CD4-positive, alpha-beta T cell treated with Interleukin-4 for 4 hours (primary cell): Measurements from ENCODE around the gene PRDM16.

ENCODE experiments used
- DNase-seq: peaks from one replicate; pipeline ENCODE4 v3.0.0-alpha.2; 2020

The PRDM16 gene

DNA sequence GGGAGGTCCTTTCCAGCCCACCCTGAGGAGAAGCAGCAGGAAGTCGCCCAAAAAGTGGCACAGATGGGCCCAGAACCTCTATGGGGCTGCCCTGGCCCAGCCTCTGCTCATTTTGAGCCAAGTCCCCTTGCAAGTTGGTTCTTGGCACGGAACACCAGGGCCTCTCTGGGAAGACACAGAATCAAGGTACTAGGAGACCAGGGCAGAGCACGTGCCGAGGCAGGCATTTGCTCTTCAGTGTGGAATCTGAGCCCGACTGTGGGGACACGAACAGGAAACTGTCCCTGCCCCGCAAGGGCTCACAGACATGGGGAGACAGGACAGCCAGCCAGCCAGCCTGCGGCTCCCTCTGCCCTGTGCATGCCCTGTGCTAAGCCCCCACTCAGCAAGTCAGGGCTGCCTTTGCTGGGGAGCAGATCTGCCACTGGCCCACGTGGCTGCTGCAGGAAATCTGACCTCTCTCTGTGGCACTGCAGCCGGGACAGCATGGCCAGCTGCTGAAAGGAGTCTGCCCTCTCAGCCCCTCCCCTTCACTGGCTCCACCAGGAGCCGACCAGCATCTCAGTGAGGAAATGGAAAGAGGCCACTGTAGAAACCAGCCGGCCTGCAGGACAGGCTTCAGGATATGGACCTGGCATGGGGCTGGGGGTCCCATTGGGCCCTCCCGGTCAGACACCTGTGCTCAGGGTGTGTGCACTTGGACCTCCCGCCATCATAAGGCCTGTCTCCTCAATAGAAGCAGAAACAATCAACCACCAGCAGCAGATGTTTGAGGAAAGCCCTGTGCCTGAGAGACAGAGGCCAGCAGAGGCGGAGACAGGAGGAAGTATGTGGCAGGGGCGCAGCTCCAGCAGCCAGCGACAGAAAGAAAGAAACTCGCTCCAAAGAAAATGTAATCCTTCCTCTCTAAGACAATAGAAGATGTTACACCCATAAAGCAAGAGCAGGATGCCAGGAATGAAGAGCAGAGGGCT, 389.2 kb downstream of the PRDM16 start:
- DNase-seq: no peak

DNA sequence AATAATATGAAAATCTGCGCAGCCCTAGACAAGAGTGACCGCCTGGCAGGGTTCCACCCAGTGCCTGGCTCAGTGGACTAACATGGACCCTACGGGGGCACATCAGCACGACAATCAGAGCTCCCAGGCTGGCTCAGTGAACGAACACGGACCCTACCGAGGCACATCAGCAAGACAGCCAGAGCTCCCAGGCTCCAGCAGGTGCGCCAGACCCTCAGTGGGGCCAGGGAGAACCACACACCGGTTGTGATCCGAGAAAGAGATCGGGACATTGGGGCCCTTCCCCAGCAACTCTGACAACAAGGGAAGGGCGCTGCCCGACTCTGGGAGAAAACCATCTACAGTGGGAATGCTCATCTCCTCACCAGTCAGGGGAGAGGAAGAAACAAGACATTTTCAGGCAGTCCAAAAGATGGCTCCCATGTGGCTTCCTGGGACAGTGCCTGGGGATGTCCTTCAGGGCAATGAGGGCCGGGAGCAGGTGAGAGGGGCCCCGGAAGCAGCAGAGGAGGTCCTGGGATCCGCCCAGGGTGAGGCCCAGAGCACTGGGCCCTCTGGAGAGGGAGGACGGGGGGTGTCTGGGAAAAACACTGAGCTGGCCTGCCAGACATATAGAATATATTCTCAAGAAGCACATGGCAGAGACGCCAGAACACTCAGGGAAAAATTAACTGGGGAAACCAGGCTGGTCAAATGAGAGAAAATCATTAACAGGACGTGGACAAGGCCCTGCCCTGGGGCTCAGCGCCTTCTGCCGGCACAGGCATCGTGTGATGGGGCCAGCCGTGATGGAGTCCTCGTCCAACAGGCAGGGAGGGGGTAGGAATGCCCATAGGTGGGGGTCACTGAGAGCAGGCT, 390.3 kb downstream of the PRDM16 start:
- DNase-seq: no peak

DNA sequence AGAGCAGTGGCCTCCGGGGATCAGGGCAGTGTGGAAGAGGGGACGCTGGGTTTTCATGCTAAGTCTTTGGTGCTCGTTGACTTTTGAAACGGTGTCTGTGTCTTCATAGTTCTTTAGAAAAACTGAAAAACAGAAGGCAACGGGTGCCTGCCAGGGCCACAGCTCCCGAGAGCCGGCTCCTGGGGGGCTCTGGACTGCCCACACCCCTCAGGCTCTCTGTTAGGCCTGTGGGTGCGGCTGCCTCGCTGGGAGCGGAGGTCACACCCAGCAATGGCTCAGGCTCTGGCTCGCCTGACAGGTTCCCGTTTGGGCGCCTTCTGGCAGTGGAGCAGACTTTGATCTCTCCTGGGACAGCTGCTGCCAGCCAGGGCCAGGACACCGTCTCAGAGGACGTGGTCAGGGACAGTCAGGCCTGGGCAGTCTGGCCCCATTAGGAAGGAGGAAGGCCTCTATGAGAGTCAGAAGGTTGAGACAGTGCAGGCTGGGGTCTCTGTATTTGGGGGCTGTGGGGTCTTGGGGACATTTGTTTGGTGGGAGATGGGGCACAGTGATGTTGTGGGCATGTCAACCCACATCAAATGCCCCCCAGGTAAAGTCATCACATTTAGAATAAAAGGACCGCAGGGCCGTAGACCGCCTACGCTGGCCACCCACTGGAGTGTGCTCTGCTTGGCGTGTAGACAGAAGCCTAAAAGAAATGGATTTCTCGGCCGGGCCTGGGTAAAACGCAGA, 391.1 kb downstream of the PRDM16 start:
- no peak for DNase-seq

DNA sequence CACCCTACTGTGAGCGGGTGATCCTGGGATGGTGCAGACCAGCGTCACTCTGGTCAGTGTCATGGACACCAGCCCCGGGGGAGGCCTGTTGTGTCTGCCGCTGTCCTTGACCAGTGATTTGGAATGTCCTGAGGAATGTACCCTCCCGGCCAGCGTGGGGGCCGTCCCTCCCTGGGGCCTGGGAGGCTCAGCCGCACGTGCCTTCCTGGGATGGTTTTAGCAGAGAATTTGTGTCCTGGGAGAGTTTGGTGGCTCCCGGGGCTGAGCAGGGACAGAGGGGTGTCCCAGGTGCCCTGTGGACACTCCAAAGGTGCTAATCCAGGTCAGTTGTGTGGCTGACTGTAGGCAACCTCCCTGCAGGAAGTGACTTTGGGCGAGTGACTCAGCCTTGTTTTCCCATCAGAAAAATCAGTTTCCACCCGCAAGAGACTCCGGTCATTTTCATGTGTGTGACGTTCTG, 391.7 kb downstream of the PRDM16 start:
- DNase-seq: no peak

DNA sequence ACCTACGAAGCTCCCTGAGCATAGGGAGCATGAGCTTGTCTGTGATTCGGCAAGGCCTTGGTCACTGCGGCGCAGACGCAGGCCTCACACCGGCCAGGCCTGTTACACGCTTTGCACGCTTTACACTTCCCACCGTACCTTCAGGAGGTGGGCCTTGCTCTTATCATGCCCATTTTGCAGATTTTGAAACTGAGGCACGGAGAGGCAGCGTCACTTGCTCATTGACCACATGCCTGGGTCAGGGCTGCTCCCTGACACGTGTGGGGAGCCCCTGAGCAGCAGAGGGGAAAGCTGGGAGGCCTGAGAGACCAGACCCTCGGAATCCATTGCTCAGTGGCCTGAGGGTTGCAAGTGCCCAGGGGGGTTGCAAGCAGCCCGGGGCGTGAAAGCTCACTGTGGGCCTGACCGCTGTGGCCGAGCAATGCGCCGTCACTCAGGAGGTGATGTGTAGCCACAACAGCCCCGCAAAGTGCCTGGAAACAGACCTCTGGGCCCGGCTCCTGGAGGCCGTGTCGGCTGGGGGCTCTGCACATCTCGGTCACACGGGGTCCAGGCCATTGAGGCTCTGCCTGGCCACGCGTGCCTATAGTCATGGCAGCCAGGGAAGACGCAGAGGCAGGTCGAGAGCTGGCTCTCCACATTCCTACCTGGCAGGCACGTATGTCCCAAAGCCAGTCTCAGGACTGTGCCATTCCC, 392.4 kb downstream of the PRDM16 start:
- no peak for DNase-seq

DNA sequence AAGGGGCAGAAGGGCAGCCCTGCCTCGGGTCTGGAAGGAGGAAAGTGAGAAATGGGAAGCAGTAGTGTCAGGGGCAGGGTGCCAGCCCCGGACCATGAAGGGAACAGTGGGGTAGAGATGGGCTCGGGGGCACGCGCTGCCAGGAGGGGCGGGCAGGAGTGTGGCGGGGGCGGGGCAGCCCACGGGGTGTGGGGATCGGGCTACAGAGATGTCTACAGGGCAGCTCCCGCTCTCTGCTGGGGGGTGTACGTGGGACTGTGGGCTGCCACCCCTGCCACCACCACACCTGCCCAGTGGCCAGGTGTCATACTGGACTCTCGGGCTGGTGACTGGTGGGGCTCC, 392.9 kb downstream of the PRDM16 start:
- no peak for DNase-seq

DNA sequence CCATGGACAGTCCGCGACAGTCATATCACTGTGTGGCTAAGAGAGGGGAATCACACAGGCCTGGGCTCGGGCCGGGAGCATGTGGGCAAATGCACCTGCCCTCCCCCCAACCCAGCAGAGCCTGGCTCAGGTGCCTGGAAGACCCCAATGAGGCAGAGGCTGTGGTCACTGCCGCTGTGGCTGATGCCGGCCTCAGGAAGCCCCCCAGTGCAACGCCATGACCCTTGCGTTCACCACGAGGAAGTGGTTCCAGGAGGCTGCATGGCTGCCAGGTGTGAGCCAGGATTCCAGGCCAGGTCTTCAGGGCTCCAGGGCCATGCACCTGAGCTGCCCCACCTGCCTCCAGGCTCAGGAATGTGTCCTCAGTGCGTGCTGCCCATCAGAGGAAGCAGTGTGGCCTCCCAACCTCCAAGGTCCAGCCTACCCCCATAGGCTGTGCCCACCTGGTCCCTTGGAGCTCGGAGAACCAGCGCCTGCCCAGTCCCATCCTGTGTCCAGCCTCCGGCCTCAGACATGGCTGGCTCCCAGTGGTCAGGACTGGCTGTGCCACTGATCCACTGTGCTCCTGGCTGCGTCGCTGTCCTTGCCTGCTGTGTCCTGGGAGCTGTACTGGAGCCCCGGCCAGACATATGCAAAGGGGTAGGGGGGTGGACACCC, 393.5 kb downstream of the PRDM16 start:
- no peak for DNase-seq

DNA sequence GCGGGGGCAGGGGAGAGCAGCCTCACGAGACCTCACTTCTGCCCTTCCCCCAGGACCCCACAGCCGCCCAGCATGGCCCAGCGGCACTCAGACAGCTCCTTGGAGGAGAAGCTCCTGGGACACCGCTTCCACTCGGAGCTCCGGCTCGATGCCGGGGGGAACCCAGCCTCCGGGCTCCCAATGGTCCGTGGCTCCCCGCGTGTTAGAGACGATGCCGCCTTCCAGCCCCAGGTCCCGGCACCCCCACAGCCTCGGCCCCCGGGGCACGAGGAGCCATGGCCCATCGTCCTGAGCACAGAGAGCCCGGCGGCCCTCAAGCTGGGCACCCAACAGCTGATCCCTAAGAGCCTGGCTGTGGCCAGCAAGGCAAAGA, 394.0 kb downstream of the PRDM16 start:
- DNase-seq: no peak

DNA sequence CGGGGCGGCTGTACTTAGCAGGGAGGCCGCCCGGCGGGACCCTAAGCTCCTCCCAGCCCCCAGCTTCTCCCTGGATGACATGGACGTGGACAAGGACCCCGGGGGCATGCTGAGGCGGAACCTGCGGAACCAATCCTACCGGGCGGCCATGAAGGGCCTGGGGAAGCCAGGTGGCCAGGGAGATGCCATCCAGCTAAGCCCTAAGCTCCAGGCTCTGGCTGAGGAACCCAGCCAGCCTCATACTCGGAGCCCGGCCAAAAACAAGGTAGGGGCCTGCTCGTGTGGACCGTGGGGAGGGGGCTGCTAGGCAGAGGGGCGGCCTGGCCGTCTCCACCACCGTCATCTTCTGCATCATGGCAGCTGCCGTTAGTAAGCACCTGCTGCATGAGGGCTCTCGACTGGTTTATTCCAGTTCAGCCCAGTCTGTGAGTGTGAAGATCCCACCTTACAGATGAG, 394.4 kb downstream of the PRDM16 start:
- no peak for DNase-seq

DNA sequence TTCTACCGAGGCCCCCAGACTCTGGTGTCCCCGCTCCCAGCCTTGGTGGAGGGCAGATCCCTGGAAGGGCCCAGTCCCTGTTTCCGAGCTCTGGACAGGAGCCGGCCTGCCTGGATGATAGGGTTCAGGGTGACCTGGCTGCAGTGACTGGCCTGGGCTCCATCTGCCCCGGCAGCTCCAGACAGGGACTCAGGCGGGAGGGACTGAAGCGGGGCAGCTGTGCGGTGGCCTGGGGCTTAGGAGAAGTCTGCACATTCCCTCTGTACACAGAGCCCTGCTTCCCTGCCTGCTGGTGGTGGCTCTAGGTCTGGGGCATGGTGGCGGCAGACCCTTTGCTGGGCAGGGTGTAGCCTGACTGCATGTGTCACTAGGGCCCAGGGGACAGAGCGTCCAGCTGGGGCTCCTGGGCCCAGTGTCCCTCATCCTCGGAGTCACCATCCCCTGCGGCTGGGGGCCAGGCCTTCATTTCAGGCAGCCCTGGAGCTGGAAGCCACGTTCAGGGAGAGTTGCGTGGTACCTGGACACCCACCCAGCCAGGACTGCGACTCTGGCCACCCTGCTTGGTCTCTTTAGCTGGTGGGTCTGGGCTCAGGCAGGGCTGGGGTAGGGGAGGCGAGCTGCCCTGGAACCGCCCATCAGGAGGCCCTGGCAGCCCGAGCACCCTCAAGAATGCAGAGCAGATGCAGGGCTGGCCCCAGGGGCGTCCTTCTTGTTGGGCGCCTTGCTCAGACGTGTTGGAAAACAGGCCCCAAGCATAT, 395.1 kb downstream of the PRDM16 start:
- DNase-seq: no peak

DNA sequence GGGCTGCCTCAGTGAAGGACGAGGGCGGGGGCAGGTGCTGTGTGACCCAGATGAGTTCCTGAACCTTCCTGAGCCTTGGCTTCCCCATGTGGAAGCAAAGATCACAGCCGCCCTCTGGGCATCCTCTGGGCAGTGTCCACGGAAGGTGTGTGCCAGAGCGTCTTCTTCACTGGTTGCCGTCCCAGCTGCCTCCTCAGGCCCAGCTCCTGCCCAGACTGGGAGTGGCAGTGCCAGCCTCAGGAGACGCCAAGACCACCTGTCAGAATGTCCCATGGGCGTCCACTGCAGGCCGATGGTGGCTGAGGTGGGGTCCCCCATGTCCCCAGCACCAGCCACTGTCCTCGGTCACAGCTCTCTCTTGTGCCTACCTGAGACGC, 395.6 kb downstream of the PRDM16 start:
- DNase-seq: no peak

DNA sequence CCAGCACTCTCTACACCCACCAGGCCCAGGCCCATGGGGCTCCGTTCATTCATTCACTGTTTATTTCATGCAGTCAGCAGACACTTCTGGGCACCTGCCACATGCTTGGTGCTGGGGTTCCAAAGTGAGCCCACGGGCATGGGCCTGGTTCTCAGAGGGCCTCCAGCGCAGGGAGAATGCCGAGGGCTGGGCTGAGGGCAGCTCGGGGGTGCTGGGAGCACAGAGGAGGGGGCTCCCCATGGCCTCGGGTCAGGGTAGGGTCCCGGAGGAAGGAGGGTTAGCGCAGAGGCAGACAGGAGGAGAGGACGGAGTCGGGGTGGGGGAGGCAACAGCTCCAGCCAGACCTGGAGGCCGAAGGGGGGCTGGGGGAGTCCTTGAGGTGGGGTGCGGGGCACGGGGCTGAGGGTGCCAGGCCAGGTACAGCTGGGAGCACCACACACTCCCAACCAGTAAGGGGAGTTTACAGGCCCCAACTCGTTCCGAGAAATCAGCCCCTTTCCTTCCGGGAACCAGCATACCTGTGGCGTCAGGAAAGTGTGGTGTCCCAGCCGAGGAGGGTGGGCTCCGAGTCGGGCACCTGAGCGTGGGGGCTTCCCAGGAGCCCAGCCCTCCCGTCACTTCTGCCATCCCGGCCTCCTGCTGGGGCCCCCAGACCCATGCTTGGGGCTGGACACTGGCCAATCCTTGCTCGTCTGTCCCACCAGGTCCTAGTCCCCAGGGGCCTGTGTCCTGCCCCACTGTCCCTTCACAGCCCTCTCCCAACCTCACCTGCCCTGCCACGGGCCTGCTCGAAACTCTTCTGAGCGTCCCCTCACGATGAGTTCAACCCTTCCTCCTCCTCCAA, 396.3 kb downstream of the PRDM16 start:
- DNase-seq: no peak

DNA sequence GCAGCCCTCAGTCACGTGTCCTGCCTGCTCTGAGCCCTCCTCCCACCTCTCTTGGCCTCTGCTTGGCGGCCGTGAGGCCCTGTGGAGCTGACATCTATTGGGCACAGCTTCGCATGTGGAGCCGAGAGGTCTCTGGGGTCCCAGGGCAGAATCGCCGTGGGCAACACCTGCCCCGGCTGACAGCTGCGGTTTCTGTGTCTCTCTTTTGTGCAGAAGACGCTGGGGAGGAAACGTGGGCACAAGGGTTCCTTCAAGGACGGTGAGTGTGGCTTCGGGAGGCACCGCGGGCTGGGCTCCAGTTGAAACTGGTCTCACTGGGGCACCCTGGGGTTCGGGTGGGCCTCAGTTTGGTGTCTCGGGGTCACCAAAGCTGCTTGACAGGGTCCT, 396.9 kb downstream of the PRDM16 start:
- DNase-seq: no peak

DNA sequence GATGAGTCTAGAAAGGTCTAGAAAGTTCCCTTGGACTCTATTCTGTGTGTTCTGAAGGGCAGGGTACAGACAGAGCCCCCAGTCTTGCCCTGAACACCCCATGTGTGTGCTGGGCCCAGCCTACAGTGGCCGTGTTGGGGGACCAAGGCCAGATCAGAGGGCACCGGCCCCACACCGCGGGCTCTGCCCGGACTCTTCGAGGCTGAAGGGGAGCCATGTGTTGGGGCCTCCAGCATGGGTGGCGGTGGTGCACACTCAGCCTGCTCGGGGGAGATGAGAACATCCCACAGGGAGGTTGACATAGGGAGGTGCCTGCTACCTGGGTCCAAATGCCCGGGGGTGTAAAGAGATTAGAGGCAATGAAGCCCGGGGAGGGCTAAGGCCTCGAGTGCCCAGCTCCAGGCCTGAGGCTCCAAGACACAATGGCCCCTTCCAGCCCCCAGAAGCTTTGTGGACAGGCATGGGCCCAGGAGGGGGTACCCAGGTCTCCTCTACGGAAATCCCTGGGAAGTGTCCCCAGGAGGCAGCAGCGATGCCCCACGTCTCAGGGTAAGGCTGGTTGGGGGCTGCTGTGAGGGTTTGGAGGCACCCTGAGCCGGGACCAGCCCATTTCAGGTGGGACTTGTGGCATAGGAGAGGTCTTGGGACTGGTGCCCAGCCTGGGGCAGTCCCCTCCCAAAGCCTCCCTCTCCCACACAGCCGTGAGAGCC, 397.5 kb downstream of the PRDM16 start:
- DNase-seq: no peak

DNA sequence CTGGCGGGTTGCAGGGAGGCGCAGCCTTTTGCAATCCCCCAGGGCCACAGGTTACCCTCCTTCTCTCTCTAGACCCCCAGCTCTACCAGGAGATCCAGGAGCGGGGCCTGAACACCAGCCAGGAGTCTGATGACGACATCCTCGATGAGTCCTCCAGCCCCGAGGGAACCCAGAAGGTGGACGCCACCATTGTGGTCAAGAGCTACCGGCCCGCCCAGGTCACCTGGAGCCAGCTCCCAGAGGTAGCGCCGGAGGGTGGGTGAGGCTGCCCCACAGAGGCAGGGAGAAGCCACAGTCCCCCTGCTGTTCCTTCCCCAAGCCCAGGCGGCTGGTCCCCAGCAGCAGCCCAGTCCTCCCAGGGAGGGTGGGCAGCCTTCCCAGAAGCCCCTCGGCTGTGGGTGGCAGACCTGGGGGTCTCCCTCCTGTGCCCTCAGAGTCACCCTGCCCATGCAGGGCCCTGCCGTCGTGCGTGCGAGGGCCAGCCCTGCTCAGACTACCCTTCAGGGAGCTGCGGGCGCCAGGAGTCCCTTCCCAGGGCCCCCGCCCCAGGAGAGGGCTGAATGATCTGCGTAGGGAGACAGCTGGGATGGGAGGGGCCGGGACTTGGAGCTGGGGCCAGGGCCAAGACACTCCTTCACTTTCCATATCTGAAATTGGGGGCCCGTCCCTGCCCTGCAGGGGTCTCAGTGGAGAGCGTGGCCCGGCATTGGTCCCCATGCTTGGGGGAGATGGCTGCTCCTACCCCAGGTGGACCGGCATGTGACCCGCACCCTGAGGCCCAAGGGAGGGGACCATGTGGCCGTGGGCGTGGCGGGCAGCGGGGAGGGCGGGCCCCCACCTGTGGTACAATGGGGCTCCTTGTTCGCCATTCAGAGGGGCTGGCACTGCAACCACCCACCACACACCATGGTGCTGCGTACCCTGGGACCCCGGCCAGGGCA, 398.4 kb downstream of the PRDM16 start:
- no peak for DNase-seq

DNA sequence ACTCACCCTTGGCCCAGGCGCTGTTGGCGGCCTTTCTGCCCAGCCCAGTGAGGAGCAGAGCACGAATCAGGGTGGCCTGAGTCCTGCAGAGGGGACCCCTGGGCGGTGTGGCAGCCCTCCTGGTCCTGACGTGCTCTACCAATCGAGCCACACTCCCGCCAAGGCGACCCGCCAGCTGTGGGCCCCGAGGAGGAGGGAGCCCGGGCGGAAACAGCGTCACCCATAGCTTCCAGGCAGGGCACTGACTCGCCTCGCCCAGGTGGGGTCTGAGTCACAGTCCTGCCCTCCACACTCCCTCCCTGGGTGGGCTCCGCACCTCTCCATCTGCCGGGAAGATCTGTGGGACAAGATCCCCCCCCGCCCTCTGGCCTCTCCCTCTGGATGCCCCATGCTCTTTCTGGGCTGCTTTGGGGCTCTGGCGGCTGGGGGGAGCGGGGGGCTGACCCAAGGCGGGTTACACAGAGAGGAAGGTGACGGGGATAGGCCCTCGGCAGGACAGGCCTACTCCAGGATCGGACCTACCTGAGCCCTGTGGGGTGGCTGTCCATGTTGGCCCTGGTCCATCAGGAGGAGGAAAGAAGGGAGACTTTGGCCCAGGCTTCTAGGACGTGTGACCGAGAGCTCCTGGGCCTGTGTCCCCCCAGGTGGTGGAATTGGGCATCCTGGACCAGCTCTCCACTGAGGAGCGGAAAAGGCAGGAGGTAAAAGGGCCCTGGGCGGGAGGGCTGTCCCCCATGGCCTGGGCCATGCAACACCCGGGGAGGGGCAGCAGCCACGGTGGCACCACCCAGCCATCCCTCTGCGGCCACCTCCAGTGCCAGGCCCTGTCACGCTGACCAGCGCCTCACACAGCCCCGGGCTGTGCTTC, 399.5 kb downstream of the PRDM16 start:
- DNase-seq: no peak

DNA sequence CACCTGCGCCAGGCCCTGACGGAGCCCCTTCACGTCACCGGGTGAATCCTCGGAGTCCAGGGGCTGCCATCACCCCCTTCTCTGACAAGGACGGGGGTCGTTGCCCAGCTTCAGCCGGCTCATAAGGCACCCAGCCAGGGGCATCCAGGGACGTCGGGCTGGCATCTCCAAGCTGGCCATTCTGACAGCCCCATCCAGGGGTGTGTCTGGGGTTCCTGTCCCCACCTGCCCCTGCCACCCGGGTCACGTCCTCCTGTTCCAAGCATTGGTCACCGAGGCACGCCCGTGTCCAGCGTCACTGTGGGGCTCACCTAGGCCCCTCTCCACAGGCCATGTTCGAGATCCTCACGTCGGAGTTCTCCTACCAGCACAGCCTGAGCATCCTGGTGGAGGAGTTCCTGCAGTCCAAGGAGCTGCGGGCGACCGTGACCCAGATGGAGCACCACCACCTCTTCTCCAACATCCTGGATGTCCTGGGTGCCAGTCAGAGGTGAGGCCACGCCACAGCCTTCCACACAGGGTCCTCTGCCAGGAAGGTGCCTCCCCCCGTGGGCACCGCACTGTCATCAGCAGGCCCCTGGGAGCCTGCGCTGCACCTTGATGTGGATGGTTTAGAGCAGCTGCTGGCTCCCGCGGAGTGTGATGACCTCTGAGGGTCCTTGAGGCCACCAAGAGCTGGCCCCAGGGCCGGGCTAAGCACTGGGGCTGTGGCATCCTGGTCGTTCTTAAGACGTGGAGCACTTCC, 400.3 kb downstream of the PRDM16 start:
- no peak for DNase-seq
